H9 (cell line): ENCODE measurements around the gene H2BK1. TPM values are rescaled to one million over a fixed set of nuclear protein-coding genes. Genes with fewer than 3 reads are reported as not detected.

Experiments
- DNase-seq: peaks from one replicate; pipeline ENCODE4 v3.0.0-alpha.2; 2017
- H2AFZ ChIP-seq: one replicate; pipeline ENCODE4 v1.6.1; 2013; ENCODE audit warnings: mild to moderate bottlenecking, low read length, control low read depth, moderate library complexity
- H2AK5ac ChIP-seq: 2 replicates; pipeline ENCODE4 v1.6.1; 2013; ENCODE audit warnings: low read length, control low read depth, mixed read lengths; ENCODE audit not compliant: insufficient read length
- H2BK120ac ChIP-seq: one replicate; pipeline ENCODE4 v1.6.1; 2013; ENCODE audit warnings: low read depth, mild to moderate bottlenecking, low read length, control low read depth, inconsistent platforms; ENCODE audit not compliant: poor library complexity, severe bottlenecking
- H2BK12ac ChIP-seq: 2 replicates; pipeline ENCODE4 v1.6.1; 2013; ENCODE audit warnings: low read length, control low read depth, mixed read lengths, low read depth; ENCODE audit not compliant: insufficient read length
- H2BK15ac ChIP-seq: 2 replicates; pipeline ENCODE4 v1.6.1; 2013; ENCODE audit warnings: low read depth, low read length, control low read depth
- H2BK20ac ChIP-seq: one replicate; pipeline ENCODE4 v1.6.1; 2013; ENCODE audit warnings: low read depth, mild to moderate bottlenecking, low read length, control low read depth, inconsistent platforms; ENCODE audit not compliant: poor library complexity, severe bottlenecking
- H2BK5ac ChIP-seq: 2 replicates; pipeline ENCODE4 v1.6.1; 2013; ENCODE audit warnings: low read length, control low read depth, mixed read lengths; ENCODE audit not compliant: insufficient read length
- H3K14ac ChIP-seq: 2 replicates; pipeline ENCODE4 v1.6.1; 2013; ENCODE audit warnings: low read length, control low read depth; ENCODE audit not compliant: insufficient read depth
- H3K18ac ChIP-seq: 2 replicates; pipeline ENCODE4 v1.6.1; 2013; ENCODE audit warnings: low read depth, mild to moderate bottlenecking, mixed read lengths, low read length, control low read depth; ENCODE audit not compliant: insufficient read length
- H3K23ac ChIP-seq: 2 replicates; pipeline ENCODE4 v1.6.1; 2013; ENCODE audit warnings: low read length, control low read depth, mixed read lengths, low read depth; ENCODE audit not compliant: insufficient read length
- H3K23me2 ChIP-seq: 2 replicates; pipeline ENCODE4 v1.6.1; 2013; ENCODE audit warnings: low read depth, mild to moderate bottlenecking, mixed read lengths, low read length, control low read depth; ENCODE audit not compliant: insufficient read length, poor library complexity, severe bottlenecking
- H3K27ac ChIP-seq: 2 replicates; pipeline ENCODE4 v1.5.1; 2013; ENCODE audit warnings: low read length, control low read depth, mixed read lengths, low read depth; ENCODE audit not compliant: insufficient read length
- H3K27me3 ChIP-seq: 2 replicates; pipeline ENCODE4 v1.6.1; 2013; ENCODE audit warnings: low read length, control low read depth, inconsistent platforms; ENCODE audit not compliant: insufficient read depth
- H3K4ac ChIP-seq: 2 replicates; pipeline ENCODE4 v1.6.1; 2013; ENCODE audit warnings: low read depth, mild to moderate bottlenecking, control low read depth, inconsistent platforms, low read length, moderate library complexity
- H3K4me1 ChIP-seq: 2 replicates; pipeline ENCODE4 v1.6.1; 2013; ENCODE audit warnings: low read length, control low read depth, inconsistent platforms; ENCODE audit not compliant: insufficient read depth
- H3K4me2 ChIP-seq: 2 replicates; pipeline ENCODE4 v1.6.1; 2013; ENCODE audit warnings: low read length, control low read depth, mixed read lengths; ENCODE audit not compliant: insufficient read length, insufficient read depth
- H3K56ac ChIP-seq: 2 replicates; pipeline ENCODE4 v1.6.1; 2013; ENCODE audit warnings: low read depth, mild to moderate bottlenecking, mixed read lengths, low read length, control low read depth; ENCODE audit not compliant: insufficient read length
- H3K79me1 ChIP-seq: 2 replicates; pipeline ENCODE4 v1.6.1; 2013; ENCODE audit warnings: low read depth, mild to moderate bottlenecking, moderate library complexity, low read length, control low read depth, inconsistent platforms; ENCODE audit not compliant: insufficient read depth, poor library complexity, severe bottlenecking
- H3K79me2 ChIP-seq: 2 replicates; pipeline ENCODE4 v1.6.1; 2013; ENCODE audit warnings: low read length, control low read depth, inconsistent platforms; ENCODE audit not compliant: insufficient read depth
- H3K9ac ChIP-seq: 2 replicates; pipeline ENCODE4 v1.6.1; 2013; ENCODE audit warnings: low read length, control low read depth, mixed read lengths; ENCODE audit not compliant: insufficient read length; ENCODE audit errors: extremely low read depth
- H3K9me3 ChIP-seq: one replicate; pipeline ENCODE4 v1.6.1; 2013; ENCODE audit warnings: low read depth, low read length, inconsistent platforms; ENCODE audit not compliant: control insufficient read depth
- H3T11ph ChIP-seq: one replicate; pipeline ENCODE4 v1.6.1; 2013; ENCODE audit warnings: mild to moderate bottlenecking, low read length, control low read depth, inconsistent platforms
- H4K20me1 ChIP-seq: one replicate; pipeline ENCODE4 v1.6.1; 2013; ENCODE audit not compliant: control insufficient read depth, insufficient read length, insufficient read depth
- H4K5ac ChIP-seq: 2 replicates; pipeline ENCODE4 v1.6.1; 2013; ENCODE audit warnings: low read depth, mild to moderate bottlenecking, mixed read lengths, low read length, control low read depth; ENCODE audit not compliant: insufficient read length
- H4K8ac ChIP-seq: replicated peaks from 2 replicates; pipeline ENCODE4 v1.6.1; 2013; ENCODE audit warnings: low read length, control low read depth, mixed read lengths, low read depth; ENCODE audit not compliant: insufficient read length
- H4K91ac ChIP-seq: 2 replicates; pipeline ENCODE4 v1.6.1; 2013; ENCODE audit warnings: low read depth, mild to moderate bottlenecking, moderate library complexity, mixed read lengths, low read length, control low read depth; ENCODE audit not compliant: insufficient read length
- H3K27ac Mint-ChIP-seq, 3 experiments: 2 replicates in 2 of 3; 3 replicates in 1 of 3; pipeline ENCODE4 v1.8.0; 2020 to 2021; ENCODE audit warnings: mixed read lengths in 3 of 3, mild to moderate bottlenecking in 1 of 3, moderate library complexity in 1 of 3
- H3K27me3 Mint-ChIP-seq: 2 replicates; pipeline ENCODE4 v1.8.0; 2021; ENCODE audit warnings: low read depth, mild to moderate bottlenecking, moderate library complexity, mixed read lengths
- H3K36me3 Mint-ChIP-seq, 3 experiments: 2 replicates in 2 of 3; 3 replicates in 1 of 3; pipeline ENCODE4 v1.8.0; 2020 to 2021; ENCODE audit warnings: low read depth in 3 of 3, mixed read lengths in 3 of 3; ENCODE audit not compliant: insufficient read depth in 1 of 3
- H3K4me1 Mint-ChIP-seq, 2 experiments: 2 replicates each; pipeline ENCODE4 v1.8.0; 2020; ENCODE audit warnings: mixed read lengths in 2 of 2
- H3K4me3 Mint-ChIP-seq, 2 experiments: 2 replicates in 1 of 2; 3 replicates in 1 of 2; pipeline ENCODE4 v1.8.0; 2020 to 2021; ENCODE audit warnings: mild to moderate bottlenecking in 2 of 2, mixed read lengths in 2 of 2, moderate library complexity in 1 of 2
- H3K9me3 Mint-ChIP-seq, 2 experiments: 2 replicates in 1 of 2; 3 replicates in 1 of 2; pipeline ENCODE4 v1.8.0; 2020; ENCODE audit warnings: mild to moderate bottlenecking in 2 of 2, mixed read lengths in 2 of 2, moderate library complexity in 1 of 2
- WGBS: extraction: QIAGEN DNeasy Blood & Tissue Kit; methylation state at CpG from one replicate; pipeline ENCODE4 v1.1.7; 2013; ENCODE audit warnings: missing lambda C conversion rate, low lambda C conversion rate, mixed read lengths; ENCODE audit not compliant: insufficient read length; ENCODE audit errors: extremely low coverage; 5-methylcytosine and 5-hydroxymethylcytosine counted together
- total RNA-seq: library from RNA; stranded (reverse); gene quantifications from 2 replicates; pipeline ENCODE4 v1.2.1, GENCODE V29; 2021
- TF ChIP-seq, protein P1 (sequence below): fragments of 200-600 bp; sonication (generic); conservative IDR thresholded peaks from 3 replicates; pipeline ENCODE4 v1.8.0; 2021; ENCODE audit warnings: antibody characterized with exemption, mild to moderate bottlenecking

Gene H2BK1
- total RNA-seq, 1 experiment from 2014 or later, result not detected

DNA sequence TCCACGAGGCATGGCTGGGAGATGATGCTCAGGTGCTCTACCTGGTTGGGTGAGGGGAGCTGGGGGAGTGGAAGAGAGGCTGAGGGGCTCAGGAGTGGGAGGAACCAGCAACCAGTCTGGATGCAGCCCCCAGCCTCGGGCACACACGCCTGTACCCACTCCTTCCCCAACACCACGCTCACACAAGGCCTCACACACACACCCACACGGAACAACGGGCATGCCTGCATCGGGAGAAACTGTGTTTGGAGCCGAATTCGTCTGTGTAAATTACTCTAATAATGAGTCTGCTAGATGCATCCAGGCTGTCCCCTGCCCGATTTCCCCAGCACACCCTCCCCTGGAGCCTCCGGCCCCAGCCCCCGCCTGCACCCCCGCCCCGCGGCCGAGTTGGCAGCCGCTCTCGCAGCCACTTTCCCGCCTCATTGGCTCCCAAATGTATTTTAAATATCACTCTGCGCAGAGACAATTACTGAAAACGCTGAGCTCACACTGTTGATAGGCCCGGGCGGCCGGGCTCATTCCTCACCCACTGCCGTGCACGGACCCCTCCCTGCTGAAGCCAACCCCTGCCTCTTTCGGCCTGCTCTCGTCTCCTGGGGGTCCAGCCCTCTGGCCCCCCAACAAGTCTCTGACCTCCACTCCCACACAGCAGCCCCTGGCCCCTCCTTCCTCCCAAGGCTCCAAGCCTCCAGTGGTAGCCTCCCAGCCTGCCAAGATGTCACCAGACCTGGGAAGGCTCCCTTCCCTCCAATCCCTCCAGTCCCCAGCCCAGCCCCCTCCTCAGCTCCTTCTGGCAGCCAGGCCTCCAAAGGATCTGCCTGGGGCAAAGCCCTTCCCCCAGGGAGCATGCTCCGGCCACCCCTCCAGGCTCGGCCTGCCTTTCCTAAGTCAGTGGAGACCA is 11.1 kb downstream of the H2BK1 start:
- Mint-ChIP-seq H3K9me3 (no peaks in the 10 kb centered on the region), H3K36me3 (no peaks in the 10 kb centered on the region; a peak in 1 of 7 replicates), H3K4me3 (no peak overlapping the region), H3K4me1 (peaks cover 3 to 5% of the 10 kb centered on the region in 2 experiments), H3K27me3 (peaks cover 29% of the 10 kb centered on the region), H3K27ac (no peak overlapping the region)
- Histone ChIP-seq H2BK20ac (no peak overlapping the region), H4K5ac (no peak overlapping the region), H3K4me2 (no peak overlapping the region), H3T11ph (no peak overlapping the region), H3K23me2 (no peaks in the 10 kb centered on the region), H3K27ac (no peak overlapping the region), H2BK15ac (no peak overlapping the region), H3K4me1 (no peaks in the 10 kb centered on the region; the same call in 1 of the 2 replicates), H2AK5ac (no peak overlapping the region), H4K20me1 (peaks cover 3% of the 10 kb centered on the region), H2BK120ac (no peak overlapping the region), H3K9ac (no peak overlapping the region), H4K8ac (no peak overlapping the region), H3K4ac (no peak overlapping the region), H4K91ac (no peak overlapping the region), H3K18ac (no peak overlapping the region), H3K9me3 (no peaks in the 10 kb centered on the region), H2BK5ac (no peak overlapping the region), H3K14ac (no peak overlapping the region), H3K79me1 (no peaks in the 10 kb centered on the region), H3K23ac (no peak overlapping the region), H3K27me3 (no peaks in the 10 kb centered on the region; the same call in 1 of the 2 replicates), H2BK12ac (no peak overlapping the region), H2AFZ (no peak overlapping the region), H3K79me2 (no peaks in the 10 kb centered on the region), H3K56ac (no peak overlapping the region)
- WGBS, result no CpG with 5 or more reads among the region's 30 CpGs
- DNase-seq, result peak; percentile 62
- TF ChIP-seq, protein P1, sequence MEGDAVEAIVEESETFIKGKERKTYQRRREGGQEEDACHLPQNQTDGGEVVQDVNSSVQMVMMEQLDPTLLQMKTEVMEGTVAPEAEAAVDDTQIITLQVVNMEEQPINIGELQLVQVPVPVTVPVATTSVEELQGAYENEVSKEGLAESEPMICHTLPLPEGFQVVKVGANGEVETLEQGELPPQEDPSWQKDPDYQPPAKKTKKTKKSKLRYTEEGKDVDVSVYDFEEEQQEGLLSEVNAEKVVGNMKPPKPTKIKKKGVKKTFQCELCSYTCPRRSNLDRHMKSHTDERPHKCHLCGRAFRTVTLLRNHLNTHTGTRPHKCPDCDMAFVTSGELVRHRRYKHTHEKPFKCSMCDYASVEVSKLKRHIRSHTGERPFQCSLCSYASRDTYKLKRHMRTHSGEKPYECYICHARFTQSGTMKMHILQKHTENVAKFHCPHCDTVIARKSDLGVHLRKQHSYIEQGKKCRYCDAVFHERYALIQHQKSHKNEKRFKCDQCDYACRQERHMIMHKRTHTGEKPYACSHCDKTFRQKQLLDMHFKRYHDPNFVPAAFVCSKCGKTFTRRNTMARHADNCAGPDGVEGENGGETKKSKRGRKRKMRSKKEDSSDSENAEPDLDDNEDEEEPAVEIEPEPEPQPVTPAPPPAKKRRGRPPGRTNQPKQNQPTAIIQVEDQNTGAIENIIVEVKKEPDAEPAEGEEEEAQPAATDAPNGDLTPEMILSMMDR, result no peak
